Muscle layer of colon (tissue), 2 donors: ENCODE data around the gene HOXC12.

Source experiments
- H3K27ac ChIP-seq: one replicate; pipeline ENCODE4 v1.7.0; 2013; ENCODE audit warnings: low read depth, mild to moderate bottlenecking, low read length, moderate library complexity
- H3K27me3 ChIP-seq, 2 donors: one replicate each; pipeline ENCODE4 v1.7.0; 2013; ENCODE audit warnings: low read length in 2 of 2, mild to moderate bottlenecking in 2 of 2; ENCODE audit not compliant: insufficient read depth in 2 of 2, control insufficient read depth in 1 of 2
- H3K36me3 ChIP-seq: one replicate; pipeline ENCODE4 v1.7.0; 2013; ENCODE audit warnings: mild to moderate bottlenecking, low read length; ENCODE audit not compliant: insufficient read depth
- H3K4me1 ChIP-seq: one replicate; pipeline ENCODE4 v1.7.0; 2013; ENCODE audit warnings: mild to moderate bottlenecking, low read length; ENCODE audit not compliant: insufficient read depth
- H3K4me3 ChIP-seq, 2 donors: one replicate each; pipeline ENCODE4 v1.7.0; 2013; ENCODE audit warnings: low read length in 2 of 2, low read depth in 1 of 2, mild to moderate bottlenecking in 1 of 2, moderate library complexity in 1 of 2
- H3K9ac ChIP-seq: one replicate; pipeline ENCODE4 v1.7.0; 2013; ENCODE audit warnings: low read length
- H3K9me3 ChIP-seq: one replicate; pipeline ENCODE4 v1.7.0; 2013; ENCODE audit warnings: mild to moderate bottlenecking, low read length
- donor health status: abdominal sarcoma.
- donor health status: Adenocarcinoma of cecum.

Gene HOXC12

GRCh38 chr12:53952871-53953734 lies 1.6 kb upstream of the HOXC12 start:
- Histone ChIP-seq H3K9ac (no peak overlapping the region), H3K27me3 (peaks cover 94 to 100% of the 10 kb centered on the region in 2 donors), H3K4me1 (peaks cover 6% of the 10 kb centered on the region), H3K27ac (no peak overlapping the region), H3K36me3 (no peaks in the 10 kb centered on the region), H3K4me3 (no peak overlapping the region), H3K9me3 (no peaks in the 10 kb centered on the region)

GRCh38 chr12:53953831-53954693 lies 641 bp upstream of the HOXC12 start:
- H3K36me3 ChIP-seq: no peaks in the 10 kb centered on the region

GRCh38 chr12:53955036-53955775 lies 503 bp downstream of the HOXC12 start:
- Histone ChIP-seq H3K9ac (no peak overlapping the region), H3K27ac (no peak overlapping the region), H3K4me1 (peaks cover 6% of the 10 kb centered on the region), H3K4me3 (no peak overlapping the region), H3K36me3 (no peaks in the 10 kb centered on the region), H3K27me3 (peaks cover 94 to 98% of the 10 kb centered on the region in 2 donors), H3K9me3 (no peaks in the 10 kb centered on the region)

More at GRCh38 chr12:53953831-53954693, 641 bp upstream of the HOXC12 start:
- peaks cover 6% of the 10 kb centered on the region for H3K4me1 ChIP-seq
- no peak overlapping the region for H3K27ac ChIP-seq
- no peak overlapping the region for H3K9ac ChIP-seq
- H3K27me3 ChIP-seq: peaks cover 91 to 98% of the 10 kb centered on the region in 2 donors
- H3K9me3 ChIP-seq: no peaks in the 10 kb centered on the region
- no peak overlapping the region for H3K4me3 ChIP-seq

- no peak overlapping the region for H3K27ac ChIP-seq
- H3K27me3 ChIP-seq: peaks cover 94 to 98% of the 10 kb centered on the region in 2 donors
- H3K36me3 ChIP-seq: no peaks in the 10 kb centered on the region
- H3K4me1 ChIP-seq: peaks cover 6% of the 10 kb centered on the region
- no peaks in the 10 kb centered on the region for H3K9me3 ChIP-seq
- H3K9ac ChIP-seq: no peak overlapping the region
- H3K4me3 ChIP-seq: no peak overlapping the region
Measured at GRCh38 chr12:53955776-53956250, 1.1 kb downstream of the HOXC12 start.

GRCh38 chr12:53956251-53956887 lies 1.7 kb downstream of the HOXC12 start:
- H3K4me3 ChIP-seq: no peak overlapping the region
- H3K9me3 ChIP-seq: no peaks in the 10 kb centered on the region
- H3K4me1 ChIP-seq: peaks cover 3% of the 10 kb centered on the region
- H3K9ac ChIP-seq: no peak overlapping the region
- no peak overlapping the region for H3K27ac ChIP-seq
- peaks cover 89 to 98% of the 10 kb centered on the region in 2 donors for H3K27me3 ChIP-seq
- no peaks in the 10 kb centered on the region for H3K36me3 ChIP-seq

- H3K36me3 ChIP-seq: no peaks in the 10 kb centered on the region
- H3K27me3 ChIP-seq: peaks cover 88 to 98% of the 10 kb centered on the region in 2 donors
- H3K9me3 ChIP-seq: no peaks in the 10 kb centered on the region
- H3K4me3 ChIP-seq: no peak overlapping the region
- H3K9ac ChIP-seq: no peak overlapping the region
- H3K27ac ChIP-seq: no peak overlapping the region
- H3K4me1 ChIP-seq: no peaks in the 10 kb centered on the region
Measured at GRCh38 chr12:53956914-53957536, 2.3 kb downstream of the HOXC12 start.

- no peak overlapping the region for H3K4me3 ChIP-seq
- peaks cover 83 to 98% of the 10 kb centered on the region in 2 donors for H3K27me3 ChIP-seq
- H3K9me3 ChIP-seq: no peaks in the 10 kb centered on the region
- H3K27ac ChIP-seq: no peak overlapping the region
- H3K36me3 ChIP-seq: no peaks in the 10 kb centered on the region
- no peaks in the 10 kb centered on the region for H3K4me1 ChIP-seq
- H3K9ac ChIP-seq: no peak overlapping the region
Measured at GRCh38 chr12:53958128-53958527, 3.4 kb downstream of the HOXC12 start.

GRCh38 chr12:53959314-53959713 lies 4.6 kb downstream of the HOXC12 start:
- no peaks in the 10 kb centered on the region for H3K9me3 ChIP-seq
- no peaks in the 10 kb centered on the region for H3K36me3 ChIP-seq
- H3K27ac ChIP-seq: no peak overlapping the region
- no peak overlapping the region for H3K9ac ChIP-seq
- peaks cover 81 to 97% of the 10 kb centered on the region in 2 donors for H3K27me3 ChIP-seq
- H3K4me1 ChIP-seq: no peaks in the 10 kb centered on the region
- no peak overlapping the region for H3K4me3 ChIP-seq

GRCh38 chr12:53960187-53961024 lies 5.7 kb downstream of the HOXC12 start:
- Histone ChIP-seq H3K27ac (no peak overlapping the region), H3K36me3 (no peaks in the 10 kb centered on the region)

More at GRCh38 chr12:53960187-53961024, 5.7 kb downstream of the HOXC12 start:
- Histone ChIP-seq H3K27me3 (peaks cover 84 to 97% of the 10 kb centered on the region in 2 donors), H3K9me3 (no peaks in the 10 kb centered on the region), H3K4me3 (no peak overlapping the region), H3K9ac (no peak overlapping the region), H3K4me1 (peaks cover 3% of the 10 kb centered on the region)
